Stimulated activated CD4-positive, alpha-beta T cell treated with anti-CD3 and anti-CD28 coated beads, Interleukin-1b, Interleukin-23, amount 100 ng/mL, for 1 hour (primary cell): Measurements from ENCODE around the gene SYT7.
"Not testable (repeated sequence)": the region's sequence is repeated elsewhere in the genome, so short reads cannot be mapped to it uniquely, and the experiment has no call there.

Experiments used
- DNase-seq, 2 donors: peaks; one replicate each; pipeline ENCODE4 v3.0.0-alpha.2; 2020; ENCODE audit warnings: low read depth in 2 of 2

The SYT7 gene

GRCh38 chr11:61581030-61581928 lies at the start of gene SYT7:
TSS of gene SYT7 (minus strand) at chr11:61581076. CDS start at chr11:61580820, 256 bp downstream.
- peak; percentile 84 to 96 for DNase-seq

DNA sequence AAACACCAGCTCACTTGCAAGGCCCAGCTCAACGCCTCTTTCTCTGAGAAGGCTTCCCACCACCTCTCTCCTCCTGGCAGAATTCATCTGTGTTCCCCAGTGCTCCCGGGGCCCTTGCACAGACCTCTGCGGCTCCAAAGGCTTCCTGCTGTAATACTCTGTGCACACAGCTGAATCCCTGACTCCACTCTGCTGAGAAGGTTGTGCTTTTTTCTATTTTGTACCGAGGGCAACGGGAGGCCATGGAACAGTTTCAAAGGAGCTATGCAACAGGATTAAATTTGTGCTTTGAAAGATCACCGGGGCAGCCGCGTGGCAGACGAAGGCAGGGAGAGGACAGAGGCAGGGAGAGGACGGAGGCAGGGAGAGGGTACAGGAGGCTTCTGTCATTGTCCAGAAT lies 49.2 kb upstream of the SYT7 start:
- DNase-seq, result no peak

DNA sequence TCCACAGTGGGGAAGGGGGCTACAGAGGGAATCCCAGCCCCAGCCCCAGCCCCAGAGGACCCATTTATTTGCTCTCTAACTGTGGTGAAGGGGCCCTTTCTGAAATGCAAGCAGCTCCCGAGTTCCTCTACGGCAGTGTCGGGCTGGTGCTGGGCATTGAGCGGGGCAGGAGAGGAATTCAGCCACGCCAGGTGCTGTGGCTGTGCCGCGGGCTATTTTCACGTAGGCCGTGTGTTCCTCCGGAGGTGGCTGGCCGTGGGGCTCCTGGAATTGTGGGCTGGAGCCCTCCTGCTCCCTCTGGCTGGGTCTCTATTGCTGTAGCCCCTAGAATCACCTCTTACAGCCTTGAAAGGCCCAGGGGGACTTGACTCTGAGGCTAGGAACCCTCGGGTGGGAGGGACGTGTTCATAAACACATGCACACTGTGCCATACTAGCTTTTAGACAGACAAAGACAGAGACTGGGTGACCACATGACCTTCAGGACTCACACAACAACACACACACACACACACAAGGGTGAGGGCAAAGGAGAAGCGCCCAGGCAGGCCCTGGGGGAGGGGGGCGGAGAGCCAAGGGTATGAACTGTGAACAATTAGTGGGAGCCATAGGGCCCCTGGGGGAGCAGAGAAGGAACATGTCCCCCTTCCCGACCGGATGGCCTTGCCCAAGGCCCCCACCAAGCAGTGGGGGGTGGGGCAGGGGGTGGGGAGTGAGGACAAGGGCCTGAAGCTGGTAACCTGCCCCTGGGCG lies 48.4 kb upstream of the SYT7 start:
- no peak for DNase-seq

DNA sequence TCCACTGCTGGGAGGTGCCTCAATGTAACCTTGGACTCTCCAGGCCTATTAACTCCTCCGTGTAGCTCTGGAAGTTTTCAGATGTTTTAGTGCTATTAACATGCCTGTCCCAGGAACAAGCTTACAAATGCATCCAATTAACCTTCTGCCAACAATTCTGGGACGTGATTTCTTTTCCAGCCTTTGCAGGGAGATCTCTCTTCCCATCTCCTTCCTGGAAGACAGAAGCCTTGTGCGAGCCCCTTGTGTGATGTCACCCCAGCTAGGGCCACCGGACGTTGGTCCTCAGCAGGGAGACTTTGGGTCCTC lies 47.7 kb upstream of the SYT7 start:
- no peak for DNase-seq

DNA sequence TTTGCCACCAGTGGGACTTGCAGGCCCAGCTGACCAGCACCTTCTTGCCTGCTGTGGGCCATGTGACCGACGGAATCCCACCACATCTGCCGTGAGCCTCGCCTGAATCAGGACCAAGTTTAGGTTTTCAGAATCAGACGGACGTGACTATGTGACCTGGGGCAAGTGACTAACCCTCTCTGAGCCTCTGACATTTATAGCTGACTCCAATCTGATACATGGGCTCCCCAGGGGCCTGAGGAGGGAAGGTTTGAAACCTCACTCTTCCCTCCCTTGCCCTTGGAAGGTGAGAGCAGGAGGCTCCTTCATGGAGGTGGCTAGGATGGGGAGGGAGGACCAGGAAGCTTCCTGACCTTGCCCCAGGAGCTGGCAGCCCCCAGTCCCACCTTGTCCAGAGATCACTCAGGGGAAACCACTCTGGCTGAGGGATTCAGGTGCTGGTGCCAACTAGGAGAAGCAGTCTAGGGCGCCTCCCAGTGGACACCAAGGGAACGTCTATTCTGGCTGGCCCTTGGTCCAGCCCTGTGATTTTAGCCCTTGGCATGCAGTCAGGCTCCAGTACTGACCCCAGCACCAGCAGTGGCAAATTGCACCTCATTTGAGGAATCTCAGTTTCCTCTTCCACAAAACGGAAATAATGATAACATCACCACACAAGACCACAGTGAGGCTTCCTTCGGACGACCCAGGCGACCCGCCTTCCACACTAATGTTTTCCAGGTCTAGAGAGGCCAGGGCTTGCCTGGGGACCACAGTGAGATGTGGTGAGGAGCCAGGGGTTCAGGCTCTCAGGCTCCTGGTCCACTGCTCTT lies 47.2 kb upstream of the SYT7 start:
- peak in 1 of 2 donors; percentile 2 for DNase-seq

DNA sequence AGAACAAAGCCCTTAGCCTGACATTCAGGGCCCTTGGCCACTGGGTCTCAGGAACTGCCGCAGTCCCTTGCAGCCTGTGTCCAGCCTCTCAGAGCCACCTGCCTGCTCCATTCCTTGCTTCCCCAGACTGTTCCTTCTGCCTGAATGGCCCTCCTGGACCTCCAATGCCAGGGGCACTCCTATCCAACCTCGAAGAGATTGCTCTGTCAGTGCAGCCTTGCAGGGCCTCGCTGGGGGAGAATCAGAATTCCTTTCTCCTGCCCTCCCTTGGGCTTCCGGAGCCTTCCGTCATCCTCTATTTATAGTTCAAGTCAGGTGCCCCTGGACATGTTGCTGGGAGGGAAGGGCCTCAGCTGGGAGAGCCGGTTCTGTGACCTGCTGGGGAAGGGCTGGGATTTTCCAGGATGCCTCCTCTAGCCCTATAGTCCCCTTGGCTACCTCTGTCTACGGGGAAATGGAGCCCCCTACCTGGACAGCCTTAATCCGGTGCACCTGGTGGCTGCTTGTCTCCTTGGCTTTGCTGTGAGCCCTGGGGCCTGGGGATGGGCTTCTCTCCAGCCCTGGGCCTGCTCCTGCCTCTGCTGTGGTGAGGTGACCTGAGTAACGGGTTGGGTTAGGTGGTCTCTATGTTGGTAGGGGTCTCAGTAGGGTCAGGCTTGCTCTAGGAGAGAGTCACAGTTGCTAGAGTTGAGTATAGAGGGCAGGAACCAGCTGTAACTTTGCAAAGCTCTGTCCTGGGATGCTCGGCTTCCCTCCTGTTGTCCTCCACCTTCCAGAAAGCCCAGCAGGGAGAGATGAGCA lies 45.9 kb upstream of the SYT7 start:
- DNase-seq, result no peak

DNA sequence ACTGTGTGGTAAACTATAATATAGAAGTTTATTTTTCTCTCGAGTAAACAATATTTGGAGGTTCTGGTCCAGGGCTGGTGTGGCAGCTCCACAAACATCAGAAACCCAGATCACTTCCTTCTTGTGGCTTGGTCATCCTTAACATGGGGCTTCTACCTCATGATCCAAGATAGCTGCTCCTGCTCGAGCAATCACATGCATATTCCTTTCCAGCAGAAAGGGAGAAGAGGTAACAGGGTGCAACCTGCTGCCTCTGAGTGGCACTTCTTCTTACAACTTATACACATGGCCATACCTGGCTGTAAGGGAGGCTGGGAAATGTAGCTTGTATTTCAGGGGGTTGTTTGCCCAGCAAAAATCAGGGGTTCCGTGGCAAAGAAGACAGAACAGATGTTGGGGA lies 44.6 kb upstream of the SYT7 start:
- no peak for DNase-seq

GRCh38 chr11:61621917-61622585 lies 41.2 kb upstream of the SYT7 start:
- no peak for DNase-seq

- DNase-seq, result no peak
These were observed 38.8 kb upstream of the SYT7 start for GRCh38 chr11:61619471-61620226.

DNA sequence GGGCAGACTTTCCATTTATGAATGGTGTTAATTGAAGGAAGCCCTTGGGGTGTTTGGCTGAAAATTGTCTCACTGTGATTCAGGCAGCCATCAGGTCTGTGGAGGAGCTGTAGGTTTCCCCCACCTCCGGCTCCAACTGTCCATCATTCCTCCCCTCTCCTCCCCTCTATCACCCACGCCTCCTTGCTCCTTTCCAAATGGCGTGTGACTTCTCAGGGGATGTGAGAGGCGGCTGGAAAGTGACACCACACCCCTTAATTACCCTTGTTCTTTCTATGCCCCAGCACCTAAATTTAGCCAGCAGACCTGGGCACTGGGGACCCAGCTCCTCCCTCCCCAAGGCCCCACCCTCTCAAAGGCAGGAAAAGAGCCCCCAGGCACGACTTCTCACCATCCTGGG lies 38.1 kb upstream of the SYT7 start:
- DNase-seq, result no peak

GRCh38 chr11:61617515-61617914 lies 36.6 kb upstream of the SYT7 start:
- no peak for DNase-seq

DNA sequence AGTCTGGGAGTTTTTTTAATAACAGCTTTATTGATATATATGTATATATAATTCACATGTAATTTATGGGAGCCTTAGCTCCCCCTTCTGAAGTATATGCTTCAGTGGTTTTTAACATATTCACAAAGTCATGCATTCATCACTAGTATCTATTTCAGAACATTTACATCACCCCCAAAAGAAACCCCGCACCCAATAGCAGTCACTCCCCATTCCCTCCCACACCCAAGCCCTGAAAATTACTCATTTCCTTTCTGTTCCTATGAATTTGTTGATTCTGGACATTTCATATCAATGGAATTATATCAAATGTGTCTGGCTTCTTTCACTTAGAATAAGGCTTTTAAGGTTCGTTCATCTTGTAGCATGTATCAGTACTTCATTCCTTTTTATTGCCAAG lies 35.6 kb upstream of the SYT7 start:
- DNase-seq, result no peak

- not testable (repeated sequence) for DNase-seq
These were observed 33.9 kb upstream of the SYT7 start for GRCh38 chr11:61614782-61615181.

GRCh38 chr11:61613870-61614269 lies 33.0 kb upstream of the SYT7 start:
- DNase-seq, result no peak

GRCh38 chr11:61613051-61613450 lies 32.2 kb upstream of the SYT7 start:
- DNase-seq, result no peak

GRCh38 chr11:61611309-61611708 lies 30.4 kb upstream of the SYT7 start:
- DNase-seq, result no peak

- DNase-seq, result no peak
These were observed 30.0 kb upstream of the SYT7 start for GRCh38 chr11:61610905-61611304.

- DNase-seq, result no peak
These were observed 29.1 kb upstream of the SYT7 start for GRCh38 chr11:61609980-61610366.

- DNase-seq, result no peak
These were observed 28.4 kb upstream of the SYT7 start for GRCh38 chr11:61609000-61609979.
